ENCODE data around the gene SPECC1L.

Gene SPECC1L

GRCh38 chr22:24404561-24405275, 134.1 kb downstream of the SPECC1L start:
- no peak for DNase-seq

GRCh38 chr22:24405631-24406321, 135.1 kb downstream of the SPECC1L start:
- no peak for DNase-seq

- no peak for DNase-seq
These were observed 136.0 kb downstream of the SPECC1L start for GRCh38 chr22:24406322-24407277.

GRCh38 chr22:24407278-24407665, 136.6 kb downstream of the SPECC1L start:
- no peak for DNase-seq

GRCh38 chr22:24407884-24408283, 137.3 kb downstream of the SPECC1L start:
- no peak for DNase-seq

GRCh38 chr22:24408630-24409029, 138.0 kb downstream of the SPECC1L start:
- DNase-seq = no peak

- no peak for DNase-seq
These were observed 139.1 kb downstream of the SPECC1L start for GRCh38 chr22:24409707-24410106.

GRCh38 chr22:24410110-24410856, 139.7 kb downstream of the SPECC1L start:
- no peak for DNase-seq

GRCh38 chr22:24411256-24412004, 140.8 kb downstream of the SPECC1L start:
- DNase-seq = no peak

- DNase-seq = no peak
These were observed 141.6 kb downstream of the SPECC1L start for GRCh38 chr22:24412274-24412673.

GRCh38 chr22:24413271-24413670, 142.6 kb downstream of the SPECC1L start:
- DNase-seq = no peak

- DNase-seq = no peak
These were observed 143.2 kb downstream of the SPECC1L start for GRCh38 chr22:24413736-24414385.

GRCh38 chr22:24414523-24414922, 143.9 kb downstream of the SPECC1L start:
- no peak for DNase-seq

GRCh38 chr22:24414984-24415945, 144.6 kb downstream of the SPECC1L start:
- no peak for DNase-seq

- no peak for DNase-seq
These were observed 145.5 kb downstream of the SPECC1L start for GRCh38 chr22:24416095-24416494.

GRCh38 chr22:24416611-24417010, 146.0 kb downstream of the SPECC1L start:
- DNase-seq = no peak

- no peak for DNase-seq
These were observed 146.6 kb downstream of the SPECC1L start for GRCh38 chr22:24417200-24417599.

- DNase-seq = no peak
These were observed 147.4 kb downstream of the SPECC1L start for GRCh38 chr22:24417901-24418641.

- DNase-seq = no peak
These were observed 148.3 kb downstream of the SPECC1L start for GRCh38 chr22:24418786-24419474.

Data from RPMI8226 (cell line).